WTC11 (cell line): ENCODE measurements around the gene CNMD. TPM values are rescaled to one million over a fixed set of nuclear protein-coding genes. Genes with fewer than 3 reads are reported as not detected.
"Not testable (repeated sequence)": the region's sequence is repeated elsewhere in the genome, so short reads cannot be mapped to it uniquely, and the experiment has no call there.

Source experiments
- ATAC-seq: fragments of 200-7000 bp; cut with Tn5 transposase; 2 replicates; pipeline ENCODE4 v1.10.0; 2021; ENCODE audit warnings: mild to moderate bottlenecking, moderate library complexity
- CTCF ChIA-PET: fragments of 300-600 bp; sonication (Branson Sonifier 250); formaldehyde crosslinking; loops from one replicate; lab custom pipeline; 2021; ENCODE audit warnings: antibody characterized with exemption; lab: Charles Lee
- POLR2A ChIA-PET: fragments of 350-600 bp; sonication (Branson Sonifier 250); formaldehyde crosslinking; loops from one replicate; lab custom pipeline; 2021; ENCODE audit warnings: antibody characterized with exemption; lab: Charles Lee
- DNase-seq: peaks from one replicate; pipeline ENCODE4 v3.0.0; 2021; ENCODE audit warnings: low spot score
- H3K27ac Mint-ChIP-seq: 2 replicates; pipeline ENCODE4 v1.8.0; 2021; ENCODE audit warnings: mixed read lengths
- H3K27me3 Mint-ChIP-seq: 2 replicates; pipeline ENCODE4 v1.8.0; 2021; ENCODE audit warnings: low read depth, mild to moderate bottlenecking, moderate library complexity, mixed read lengths
- H3K36me3 Mint-ChIP-seq: 2 replicates; pipeline ENCODE4 v1.8.0; 2021; ENCODE audit warnings: mixed read lengths
- H3K4me1 Mint-ChIP-seq: 2 replicates; pipeline ENCODE4 v1.8.0; 2022; ENCODE audit warnings: mixed read lengths
- H3K4me3 Mint-ChIP-seq: 2 replicates; pipeline ENCODE4 v1.8.0; 2021; ENCODE audit warnings: mild to moderate bottlenecking, moderate library complexity, mixed read lengths
- H3K9me3 Mint-ChIP-seq: 2 replicates; pipeline ENCODE4 v1.8.0; 2021; ENCODE audit warnings: mixed read lengths
- CBFB ChIP-seq: sonication (generic); formaldehyde crosslinking; IDR thresholded peaks from 2 replicates; pipeline ENCODE4 v1.8.1; 2022; ENCODE audit warnings: mild to moderate bottlenecking, low read depth, missing genetic modification reagents
- GRHL2 ChIP-seq: fragments of 250-450 bp; sonication (Bioruptor Pico); IDR thresholded peaks from 2 replicates; pipeline ENCODE4 v1.8.0; 2022; ENCODE audit warnings: mild to moderate bottlenecking, moderate library complexity; ENCODE audit not compliant: insufficient replicate concordance, severe bottlenecking
- JAZF1 ChIP-seq: fragments of 250-450 bp; sonication (Bioruptor Pico); IDR thresholded peaks from 2 replicates; pipeline ENCODE4 v1.9.0; 2021; ENCODE audit warnings: moderate library complexity, mild to moderate bottlenecking, inconsistent platforms
- KAT7 ChIP-seq: sonication (generic); formaldehyde crosslinking; IDR thresholded peaks from 2 replicates; pipeline ENCODE4 v1.8.1; 2023; ENCODE audit warnings: missing genetic modification reagents, mild to moderate bottlenecking, borderline replicate concordance
- MXD4 ChIP-seq: fragments of 250-450 bp; sonication (Bioruptor Pico); IDR thresholded peaks from 2 replicates; pipeline ENCODE4 v1.8.0; 2021; ENCODE audit warnings: mild to moderate bottlenecking, moderate library complexity, borderline replicate concordance
- PRRX2 ChIP-seq: fragments of 250-450 bp; sonication (Bioruptor Pico); IDR thresholded peaks from 2 replicates; pipeline ENCODE4 v1.8.0; 2021; ENCODE audit warnings: mild to moderate bottlenecking
- RELA ChIP-seq: sonication (generic); formaldehyde crosslinking; IDR thresholded peaks from 2 replicates; pipeline ENCODE4 v1.8.1; 2022; ENCODE audit warnings: missing genetic modification reagents, mild to moderate bottlenecking, borderline replicate concordance
- RORB ChIP-seq: fragments of 250-450 bp; sonication (Bioruptor Pico); IDR thresholded peaks from 2 replicates; pipeline ENCODE4 v1.9.0; 2021; ENCODE audit warnings: mild to moderate bottlenecking
- SMAD4 ChIP-seq: sonication (generic); formaldehyde crosslinking; IDR thresholded peaks from 2 replicates; pipeline ENCODE4 v1.8.0; 2022; ENCODE audit warnings: mild to moderate bottlenecking, missing genetic modification reagents
- TEAD4 ChIP-seq: sonication (generic); formaldehyde crosslinking; IDR thresholded peaks from 2 replicates; pipeline ENCODE4 v1.8.0; 2022; ENCODE audit warnings: mild to moderate bottlenecking, missing genetic modification reagents
- ZNF138 ChIP-seq: sonication (generic); formaldehyde crosslinking; conservative IDR thresholded peaks from 2 replicates; pipeline ENCODE4 v1.8.1; 2022; ENCODE audit warnings: mild to moderate bottlenecking, moderate library complexity, missing genetic modification reagents
- ZNF263 ChIP-seq: sonication (generic); formaldehyde crosslinking; IDR thresholded peaks from 2 replicates; pipeline ENCODE4 v1.8.1; 2022; ENCODE audit warnings: low read depth, mild to moderate bottlenecking, moderate library complexity, missing genetic modification reagents
- ZNF317 ChIP-seq: sonication (generic); formaldehyde crosslinking; IDR thresholded peaks from 2 replicates; pipeline ENCODE4 v1.8.1; 2023; ENCODE audit warnings: low read depth, mild to moderate bottlenecking, moderate library complexity, missing genetic modification reagents, borderline replicate concordance
- ZNF671 ChIP-seq: fragments of 250-450 bp; sonication (Bioruptor Pico); IDR thresholded peaks from 2 replicates; pipeline ENCODE4 v1.8.0; 2021; ENCODE audit warnings: mild to moderate bottlenecking
- total RNA-seq: library from RNA; stranded (reverse); gene quantifications from 3 replicates; pipeline ENCODE4 v1.2.3, GENCODE V29; 2021
- TF ChIP-seq, protein P1 (sequence below): sonication (generic); formaldehyde crosslinking; IDR thresholded peaks from 2 replicates; pipeline ENCODE4 v1.8.1; 2022; ENCODE audit warnings: low read depth, mild to moderate bottlenecking, moderate library complexity, missing genetic modification reagents, borderline replicate concordance
- TF ChIP-seq, protein P2 (sequence below): sonication (generic); formaldehyde crosslinking; IDR thresholded peaks from 2 replicates; pipeline ENCODE4 v1.8.1; 2023; ENCODE audit warnings: mild to moderate bottlenecking, missing genetic modification reagents, borderline replicate concordance
- TF ChIP-seq, protein P3 (sequence below): sonication (generic); formaldehyde crosslinking; IDR thresholded peaks from 2 replicates; pipeline ENCODE4 v1.8.0; 2023; ENCODE audit warnings: mild to moderate bottlenecking, missing genetic modification reagents
- TF ChIP-seq, protein P4 (sequence below): fragments of 250-450 bp; sonication (Bioruptor Pico); conservative IDR thresholded peaks from 2 replicates; pipeline ENCODE4 v1.9.0; 2021; ENCODE audit warnings: mild to moderate bottlenecking
- TF ChIP-seq, protein P5 (sequence below): fragments of 250-450 bp; sonication (Bioruptor Pico); IDR thresholded peaks from 2 replicates; pipeline ENCODE4 v1.9.0; 2021; ENCODE audit warnings: mild to moderate bottlenecking, borderline replicate concordance

Gene CNMD
- total RNA-seq, 1 experiment from 2014 or later: 95.1 TPM

DNA sequence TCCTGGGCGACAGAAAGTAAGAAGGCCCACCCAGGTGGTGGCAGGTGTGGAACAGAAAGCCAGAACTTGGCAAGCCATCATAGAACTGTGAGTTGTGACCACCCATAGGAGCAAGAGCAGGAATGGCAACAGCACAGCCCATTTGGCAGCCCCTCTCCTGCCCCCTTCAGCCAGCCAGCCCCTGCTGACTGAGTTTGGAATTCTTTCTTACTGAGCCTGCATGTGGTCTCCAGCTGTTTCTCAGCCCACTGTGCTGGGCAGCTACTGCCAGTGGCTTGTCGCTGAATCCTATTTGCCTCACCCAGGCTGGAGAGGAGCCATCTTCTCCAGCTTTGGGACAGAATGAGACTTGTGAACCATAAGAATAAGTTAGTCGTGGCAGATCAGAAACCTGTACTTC lies 28.3 kb downstream of the CNMD start (continued):
- TF ChIP-seq SMAD4 (CRISPR knock-in tag): no peak
- TF ChIP-seq ZNF263: no peak
- no peak for TF ChIP-seq ZNF317
- TF ChIP-seq, protein P1, sequence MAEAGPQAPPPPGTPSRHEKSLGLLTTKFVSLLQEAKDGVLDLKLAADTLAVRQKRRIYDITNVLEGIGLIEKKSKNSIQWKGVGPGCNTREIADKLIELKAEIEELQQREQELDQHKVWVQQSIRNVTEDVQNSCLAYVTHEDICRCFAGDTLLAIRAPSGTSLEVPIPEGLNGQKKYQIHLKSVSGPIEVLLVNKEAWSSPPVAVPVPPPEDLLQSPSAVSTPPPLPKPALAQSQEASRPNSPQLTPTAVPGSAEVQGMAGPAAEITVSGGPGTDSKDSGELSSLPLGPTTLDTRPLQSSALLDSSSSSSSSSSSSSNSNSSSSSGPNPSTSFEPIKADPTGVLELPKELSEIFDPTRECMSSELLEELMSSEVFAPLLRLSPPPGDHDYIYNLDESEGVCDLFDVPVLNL (CRISPR knock-in tag): no peak
- no peak for TF ChIP-seq TEAD4 (CRISPR knock-in tag)
- no peak for TF ChIP-seq KAT7 (CRISPR knock-in tag)

DNA sequence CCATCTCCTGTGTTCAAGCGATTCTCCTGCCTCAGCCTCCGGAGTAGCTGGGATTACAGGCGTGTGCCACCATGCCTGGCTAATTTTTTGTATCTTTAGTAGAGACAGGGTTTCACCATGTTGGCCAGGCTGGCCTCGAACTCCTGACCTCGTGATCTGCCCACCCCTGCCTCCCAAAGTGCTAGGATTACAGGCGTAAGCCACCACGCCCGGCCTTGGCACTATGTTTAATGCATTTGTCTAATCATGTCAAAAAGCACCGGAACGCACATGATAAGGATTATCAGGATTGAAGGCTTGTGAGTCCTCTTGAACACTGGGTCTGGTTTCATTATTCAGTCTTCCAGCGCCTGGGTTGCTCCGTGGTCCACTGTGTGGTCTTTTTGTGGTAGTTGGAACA lies 31.4 kb downstream of the CNMD start:
- H3K36me3 Mint-ChIP-seq, DNase-seq, CTCF ChIA-PET, POLR2A ChIA-PET, H3K4me3 Mint-ChIP-seq, H3K9me3 Mint-ChIP-seq, ATAC-seq, H3K27me3 Mint-ChIP-seq, H3K27ac Mint-ChIP-seq: not testable (repeated sequence)
- H3K4me1 Mint-ChIP-seq: peaks cover 37% of the 10 kb centered on the region

DNA sequence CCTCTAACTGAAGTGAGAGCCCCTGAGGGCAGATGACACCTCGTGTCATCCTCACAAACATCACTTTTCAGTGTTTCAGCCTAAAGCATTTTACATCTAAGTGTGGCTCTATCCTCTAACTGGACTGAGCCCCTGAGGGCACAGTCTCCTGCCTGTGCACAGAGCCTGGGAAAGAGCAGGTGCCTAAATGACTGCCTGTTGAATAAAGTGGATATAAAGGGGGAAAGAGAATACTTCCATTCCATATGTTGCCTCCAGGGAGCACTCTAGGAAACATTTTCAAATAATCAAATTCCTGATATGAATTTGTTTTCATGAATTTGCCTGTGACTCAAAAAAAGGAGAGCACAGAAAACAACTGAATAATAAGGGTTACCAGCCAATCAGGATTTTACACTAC lies 32.2 kb downstream of the CNMD start:
- no peak for DNase-seq
- ChIA-PET POLR2A (no interaction called here), CTCF (no interaction called here)
- peaks cover 10% of the 10 kb centered on the region; the same call in 1 of the 2 replicates for H3K36me3 Mint-ChIP-seq
- peak overlapping the region; percentile 57; the same call in 1 of the 2 replicates for H3K27ac Mint-ChIP-seq
- ATAC-seq: peak; percentile 50
- H3K9me3 Mint-ChIP-seq: no peaks in the 10 kb centered on the region
- peaks cover 36% of the 10 kb centered on the region for H3K4me1 Mint-ChIP-seq
- H3K4me3 Mint-ChIP-seq: no peak overlapping the region
- H3K27me3 Mint-ChIP-seq: no peaks in the 10 kb centered on the region
- TF ChIP-seq, protein P2, sequence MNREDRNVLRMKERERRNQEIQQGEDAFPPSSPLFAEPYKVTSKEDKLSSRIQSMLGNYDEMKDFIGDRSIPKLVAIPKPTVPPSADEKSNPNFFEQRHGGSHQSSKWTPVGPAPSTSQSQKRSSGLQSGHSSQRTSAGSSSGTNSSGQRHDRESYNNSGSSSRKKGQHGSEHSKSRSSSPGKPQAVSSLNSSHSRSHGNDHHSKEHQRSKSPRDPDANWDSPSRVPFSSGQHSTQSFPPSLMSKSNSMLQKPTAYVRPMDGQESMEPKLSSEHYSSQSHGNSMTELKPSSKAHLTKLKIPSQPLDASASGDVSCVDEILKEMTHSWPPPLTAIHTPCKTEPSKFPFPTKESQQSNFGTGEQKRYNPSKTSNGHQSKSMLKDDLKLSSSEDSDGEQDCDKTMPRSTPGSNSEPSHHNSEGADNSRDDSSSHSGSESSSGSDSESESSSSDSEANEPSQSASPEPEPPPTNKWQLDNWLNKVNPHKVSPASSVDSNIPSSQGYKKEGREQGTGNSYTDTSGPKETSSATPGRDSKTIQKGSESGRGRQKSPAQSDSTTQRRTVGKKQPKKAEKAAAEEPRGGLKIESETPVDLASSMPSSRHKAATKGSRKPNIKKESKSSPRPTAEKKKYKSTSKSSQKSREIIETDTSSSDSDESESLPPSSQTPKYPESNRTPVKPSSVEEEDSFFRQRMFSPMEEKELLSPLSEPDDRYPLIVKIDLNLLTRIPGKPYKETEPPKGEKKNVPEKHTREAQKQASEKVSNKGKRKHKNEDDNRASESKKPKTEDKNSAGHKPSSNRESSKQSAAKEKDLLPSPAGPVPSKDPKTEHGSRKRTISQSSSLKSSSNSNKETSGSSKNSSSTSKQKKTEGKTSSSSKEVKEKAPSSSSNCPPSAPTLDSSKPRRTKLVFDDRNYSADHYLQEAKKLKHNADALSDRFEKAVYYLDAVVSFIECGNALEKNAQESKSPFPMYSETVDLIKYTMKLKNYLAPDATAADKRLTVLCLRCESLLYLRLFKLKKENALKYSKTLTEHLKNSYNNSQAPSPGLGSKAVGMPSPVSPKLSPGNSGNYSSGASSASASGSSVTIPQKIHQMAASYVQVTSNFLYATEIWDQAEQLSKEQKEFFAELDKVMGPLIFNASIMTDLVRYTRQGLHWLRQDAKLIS (CRISPR knock-in tag): no peak
- no peak for TF ChIP-seq MXD4 (CRISPR knock-in tag)
- no peak for TF ChIP-seq ZNF671 (CRISPR knock-in tag)
- no peak for TF ChIP-seq ZNF138 (CRISPR knock-in tag)
- TF ChIP-seq, protein P3, sequence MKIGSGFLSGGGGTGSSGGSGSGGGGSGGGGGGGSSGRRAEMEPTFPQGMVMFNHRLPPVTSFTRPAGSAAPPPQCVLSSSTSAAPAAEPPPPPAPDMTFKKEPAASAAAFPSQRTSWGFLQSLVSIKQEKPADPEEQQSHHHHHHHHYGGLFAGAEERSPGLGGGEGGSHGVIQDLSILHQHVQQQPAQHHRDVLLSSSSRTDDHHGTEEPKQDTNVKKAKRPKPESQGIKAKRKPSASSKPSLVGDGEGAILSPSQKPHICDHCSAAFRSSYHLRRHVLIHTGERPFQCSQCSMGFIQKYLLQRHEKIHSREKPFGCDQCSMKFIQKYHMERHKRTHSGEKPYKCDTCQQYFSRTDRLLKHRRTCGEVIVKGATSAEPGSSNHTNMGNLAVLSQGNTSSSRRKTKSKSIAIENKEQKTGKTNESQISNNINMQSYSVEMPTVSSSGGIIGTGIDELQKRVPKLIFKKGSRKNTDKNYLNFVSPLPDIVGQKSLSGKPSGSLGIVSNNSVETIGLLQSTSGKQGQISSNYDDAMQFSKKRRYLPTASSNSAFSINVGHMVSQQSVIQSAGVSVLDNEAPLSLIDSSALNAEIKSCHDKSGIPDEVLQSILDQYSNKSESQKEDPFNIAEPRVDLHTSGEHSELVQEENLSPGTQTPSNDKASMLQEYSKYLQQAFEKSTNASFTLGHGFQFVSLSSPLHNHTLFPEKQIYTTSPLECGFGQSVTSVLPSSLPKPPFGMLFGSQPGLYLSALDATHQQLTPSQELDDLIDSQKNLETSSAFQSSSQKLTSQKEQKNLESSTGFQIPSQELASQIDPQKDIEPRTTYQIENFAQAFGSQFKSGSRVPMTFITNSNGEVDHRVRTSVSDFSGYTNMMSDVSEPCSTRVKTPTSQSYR (CRISPR knock-in tag): no peak
- TF ChIP-seq PRRX2 (CRISPR knock-in tag): no peak
- no peak for TF ChIP-seq CBFB (CRISPR knock-in tag)
- TF ChIP-seq RELA (CRISPR knock-in tag): no peak
- no peak for TF ChIP-seq JAZF1 (CRISPR knock-in tag)
- TF ChIP-seq ZNF263: no peak
- TF ChIP-seq, protein P4, sequence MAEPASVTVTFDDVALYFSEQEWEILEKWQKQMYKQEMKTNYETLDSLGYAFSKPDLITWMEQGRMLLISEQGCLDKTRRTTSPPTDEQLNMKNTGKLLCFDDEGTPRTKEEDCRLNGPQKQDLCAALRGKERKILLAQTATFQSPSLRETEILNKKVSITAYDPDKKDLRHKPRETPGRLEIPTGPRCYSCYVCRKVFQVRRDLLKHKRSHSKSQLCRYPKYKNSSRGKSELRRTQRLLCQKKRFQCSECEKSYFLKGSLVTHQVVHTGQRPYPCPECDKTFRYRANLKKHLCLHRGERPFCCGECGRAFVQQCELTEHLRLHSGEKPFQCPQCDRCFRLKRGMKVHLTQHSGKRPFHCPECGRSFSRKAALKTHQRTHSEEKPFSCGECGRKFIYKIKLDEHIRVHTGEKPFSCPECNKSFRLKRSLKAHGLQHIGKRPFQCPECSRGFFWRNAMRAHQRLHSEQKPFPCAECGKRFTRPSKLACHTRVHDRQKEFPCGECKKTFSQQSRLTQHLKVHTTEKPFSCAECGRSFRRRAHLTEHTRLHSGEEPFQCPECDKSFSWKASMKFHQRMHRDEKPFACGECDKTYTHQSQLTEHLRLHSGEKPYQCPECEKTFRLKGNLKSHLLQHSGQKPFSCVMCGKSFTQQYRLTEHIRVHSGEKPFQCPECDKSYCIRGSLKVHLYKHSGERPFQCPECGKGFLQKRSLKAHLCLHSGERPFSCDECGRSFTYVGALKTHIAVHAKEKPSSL (CRISPR knock-in tag): no peak
- no peak for TF ChIP-seq RORB (CRISPR knock-in tag)
- TF ChIP-seq, protein P5, sequence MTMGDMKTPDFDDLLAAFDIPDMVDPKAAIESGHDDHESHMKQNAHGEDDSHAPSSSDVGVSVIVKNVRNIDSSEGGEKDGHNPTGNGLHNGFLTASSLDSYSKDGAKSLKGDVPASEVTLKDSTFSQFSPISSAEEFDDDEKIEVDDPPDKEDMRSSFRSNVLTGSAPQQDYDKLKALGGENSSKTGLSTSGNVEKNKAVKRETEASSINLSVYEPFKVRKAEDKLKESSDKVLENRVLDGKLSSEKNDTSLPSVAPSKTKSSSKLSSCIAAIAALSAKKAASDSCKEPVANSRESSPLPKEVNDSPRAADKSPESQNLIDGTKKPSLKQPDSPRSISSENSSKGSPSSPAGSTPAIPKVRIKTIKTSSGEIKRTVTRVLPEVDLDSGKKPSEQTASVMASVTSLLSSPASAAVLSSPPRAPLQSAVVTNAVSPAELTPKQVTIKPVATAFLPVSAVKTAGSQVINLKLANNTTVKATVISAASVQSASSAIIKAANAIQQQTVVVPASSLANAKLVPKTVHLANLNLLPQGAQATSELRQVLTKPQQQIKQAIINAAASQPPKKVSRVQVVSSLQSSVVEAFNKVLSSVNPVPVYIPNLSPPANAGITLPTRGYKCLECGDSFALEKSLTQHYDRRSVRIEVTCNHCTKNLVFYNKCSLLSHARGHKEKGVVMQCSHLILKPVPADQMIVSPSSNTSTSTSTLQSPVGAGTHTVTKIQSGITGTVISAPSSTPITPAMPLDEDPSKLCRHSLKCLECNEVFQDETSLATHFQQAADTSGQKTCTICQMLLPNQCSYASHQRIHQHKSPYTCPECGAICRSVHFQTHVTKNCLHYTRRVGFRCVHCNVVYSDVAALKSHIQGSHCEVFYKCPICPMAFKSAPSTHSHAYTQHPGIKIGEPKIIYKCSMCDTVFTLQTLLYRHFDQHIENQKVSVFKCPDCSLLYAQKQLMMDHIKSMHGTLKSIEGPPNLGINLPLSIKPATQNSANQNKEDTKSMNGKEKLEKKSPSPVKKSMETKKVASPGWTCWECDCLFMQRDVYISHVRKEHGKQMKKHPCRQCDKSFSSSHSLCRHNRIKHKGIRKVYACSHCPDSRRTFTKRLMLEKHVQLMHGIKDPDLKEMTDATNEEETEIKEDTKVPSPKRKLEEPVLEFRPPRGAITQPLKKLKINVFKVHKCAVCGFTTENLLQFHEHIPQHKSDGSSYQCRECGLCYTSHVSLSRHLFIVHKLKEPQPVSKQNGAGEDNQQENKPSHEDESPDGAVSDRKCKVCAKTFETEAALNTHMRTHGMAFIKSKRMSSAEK (CRISPR knock-in tag): no peak
- TF ChIP-seq GRHL2 (CRISPR knock-in tag): no peak
